KBM-7 (cell line): Measurements from ENCODE around the gene KREMEN2.
A peak's percentile ranks its signal among the peaks of the same experiment; 100 is the strongest.
"Not testable (repeated sequence)": the region's sequence is repeated elsewhere in the genome, so short reads cannot be mapped to it uniquely, and the experiment has no call there.

Source experiments
- DNase-seq: peaks from one replicate; pipeline ENCODE4 v3.0.0-alpha.2; 2015
- in situ Hi-C: fragments of 300-500 bp; cut with MboI; formaldehyde crosslinking; loops from 2 replicates; pipeline ENCODE4 v1.14.3; 2020; ENCODE audit warnings: low sequenced_read_pairs, low pct_unique_long_range_greater_than_20kb, mixed read lengths

The KREMEN2 gene, protein sequence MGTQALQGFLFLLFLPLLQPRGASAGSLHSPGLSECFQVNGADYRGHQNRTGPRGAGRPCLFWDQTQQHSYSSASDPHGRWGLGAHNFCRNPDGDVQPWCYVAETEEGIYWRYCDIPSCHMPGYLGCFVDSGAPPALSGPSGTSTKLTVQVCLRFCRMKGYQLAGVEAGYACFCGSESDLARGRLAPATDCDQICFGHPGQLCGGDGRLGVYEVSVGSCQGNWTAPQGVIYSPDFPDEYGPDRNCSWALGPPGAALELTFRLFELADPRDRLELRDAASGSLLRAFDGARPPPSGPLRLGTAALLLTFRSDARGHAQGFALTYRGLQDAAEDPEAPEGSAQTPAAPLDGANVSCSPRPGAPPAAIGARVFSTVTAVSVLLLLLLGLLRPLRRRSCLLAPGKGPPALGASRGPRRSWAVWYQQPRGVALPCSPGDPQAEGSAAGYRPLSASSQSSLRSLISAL

GRCh38 chr16:2963723-2964474 is at the start of gene KREMEN2:
Gene KREMEN2, plus strand, starts transcription at chr16:2964275. Its CDS starts 246 bp downstream, at chr16:2964521.
- in situ Hi-C loops = no loop called here
- DNase-seq = peak; percentile 86

- in situ Hi-C loops = no loop called here
- no peak for DNase-seq
Observed at GRCh38 chr16:2915196-2915929, 48.7 kb upstream of the KREMEN2 start.

GRCh38 chr16:2919511-2920255 is 44.4 kb upstream of the KREMEN2 start:
- peak; percentile 86 for DNase-seq

DNA sequence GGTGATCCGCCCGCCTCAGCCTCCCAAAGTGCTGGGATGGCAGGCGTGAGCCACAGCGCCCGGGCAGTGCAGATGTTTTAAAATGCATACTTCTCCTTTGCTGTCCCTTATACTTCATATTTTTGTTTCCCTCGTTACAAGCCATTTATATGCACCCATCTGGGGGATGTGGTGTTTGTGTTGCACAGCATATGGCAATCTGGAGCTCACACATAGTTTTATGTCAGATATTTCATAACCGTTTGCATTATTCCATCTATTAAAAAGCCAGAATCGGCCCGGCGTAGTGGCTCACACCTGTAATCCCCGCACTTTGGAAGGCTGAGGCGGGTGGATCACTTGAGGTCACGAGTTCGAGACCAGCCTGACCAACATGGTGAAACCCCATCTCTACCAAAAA is 40.6 kb upstream of the KREMEN2 start:
- no peak for DNase-seq
- in situ Hi-C loops = no loop called here

More at GRCh38 chr16:2919511-2920255, 44.4 kb upstream of the KREMEN2 start:
- in situ Hi-C loops = no loop called here

DNA sequence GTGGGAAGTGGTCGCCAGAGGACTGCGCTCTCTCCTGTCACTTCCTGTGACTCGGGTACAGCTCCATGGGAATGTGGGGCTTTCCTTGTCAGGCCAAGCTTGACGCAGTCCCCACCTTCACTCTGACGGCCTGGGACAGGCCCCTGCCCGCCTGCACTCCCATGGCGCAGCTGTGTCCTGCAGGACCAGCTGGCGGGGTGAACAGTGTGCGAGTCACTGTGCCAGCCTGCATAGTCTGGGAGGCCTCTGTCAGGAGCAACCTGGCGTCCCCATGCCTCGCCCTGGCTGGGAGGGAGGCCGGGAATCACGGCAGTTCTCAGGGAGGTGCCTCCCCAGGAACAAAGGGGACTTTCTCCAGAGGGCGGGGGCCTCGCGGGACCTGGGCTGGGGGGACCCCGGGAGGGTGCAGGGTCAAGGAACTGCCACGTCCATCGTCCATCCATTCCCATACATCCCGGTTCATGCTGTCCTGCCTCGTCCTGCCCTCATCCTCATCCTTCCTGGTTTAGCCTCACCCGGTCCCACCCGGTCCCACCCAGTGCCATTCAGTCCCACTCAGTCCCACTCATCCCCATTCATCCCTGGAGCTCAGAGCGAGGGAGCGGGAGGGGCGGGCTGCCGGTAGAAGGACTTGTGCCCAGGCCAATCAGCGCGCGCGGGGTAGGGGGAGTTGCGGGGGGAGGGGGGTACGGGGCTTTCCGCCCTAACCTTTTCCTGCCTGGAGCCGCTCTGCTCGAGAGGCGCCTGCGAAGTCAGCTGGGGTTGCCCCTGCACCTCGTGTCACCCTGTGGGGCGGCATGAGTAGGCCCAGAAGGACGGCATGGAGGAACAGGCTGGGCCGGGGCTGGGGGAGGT is 38.9 kb upstream of the KREMEN2 start:
- in situ Hi-C loops = no loop called here
- DNase-seq = no peak

GRCh38 chr16:2925951-2926649 is 38.0 kb upstream of the KREMEN2 start:
- in situ Hi-C loops = no loop called here
- DNase-seq = no peak

GRCh38 chr16:2926650-2926999 is 37.5 kb upstream of the KREMEN2 start:
- DNase-seq = no peak
- in situ Hi-C loops = no loop called here

- in situ Hi-C loops = no loop called here
- peak; percentile 93 for DNase-seq
Observed at GRCh38 chr16:2927010-2927646, 36.9 kb upstream of the KREMEN2 start.

GRCh38 chr16:2928151-2928550 is 35.9 kb upstream of the KREMEN2 start:
- in situ Hi-C loops, DNase-seq: not testable (repeated sequence)

GRCh38 chr16:2928796-2929195 is 35.3 kb upstream of the KREMEN2 start:
- in situ Hi-C loops = no loop called here
- no peak for DNase-seq

DNA sequence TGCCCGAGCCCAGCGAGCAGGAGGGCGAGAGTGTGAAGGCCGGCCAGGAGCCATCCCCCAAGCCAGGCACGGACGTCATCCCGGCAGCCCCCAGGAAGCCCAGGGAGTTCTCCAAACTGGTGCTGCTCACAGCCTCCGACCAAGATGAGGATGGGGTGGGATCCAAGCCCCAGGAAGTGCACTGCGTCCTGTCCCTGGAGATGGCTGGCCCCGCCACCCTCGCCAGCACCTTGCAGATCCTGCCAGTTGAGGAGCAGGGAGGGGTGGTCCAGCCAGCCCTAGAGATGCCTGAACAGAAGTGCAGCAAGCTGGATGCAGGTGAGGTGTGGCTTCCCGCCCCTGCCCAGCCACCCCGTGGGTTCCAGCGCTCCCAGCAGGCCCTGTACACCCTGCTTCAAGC is 34.4 kb upstream of the KREMEN2 start:
- in situ Hi-C loops = no loop called here
- no peak for DNase-seq

- DNase-seq = no peak
- in situ Hi-C loops = no loop called here
Observed at GRCh38 chr16:2930236-2930635, 33.8 kb upstream of the KREMEN2 start.

GRCh38 chr16:2931231-2931914 is 32.7 kb upstream of the KREMEN2 start:
- DNase-seq, in situ Hi-C loops: not testable (repeated sequence)

- DNase-seq = no peak
- in situ Hi-C loops = no loop called here
Observed at GRCh38 chr16:2933136-2933535, 30.9 kb upstream of the KREMEN2 start.

DNA sequence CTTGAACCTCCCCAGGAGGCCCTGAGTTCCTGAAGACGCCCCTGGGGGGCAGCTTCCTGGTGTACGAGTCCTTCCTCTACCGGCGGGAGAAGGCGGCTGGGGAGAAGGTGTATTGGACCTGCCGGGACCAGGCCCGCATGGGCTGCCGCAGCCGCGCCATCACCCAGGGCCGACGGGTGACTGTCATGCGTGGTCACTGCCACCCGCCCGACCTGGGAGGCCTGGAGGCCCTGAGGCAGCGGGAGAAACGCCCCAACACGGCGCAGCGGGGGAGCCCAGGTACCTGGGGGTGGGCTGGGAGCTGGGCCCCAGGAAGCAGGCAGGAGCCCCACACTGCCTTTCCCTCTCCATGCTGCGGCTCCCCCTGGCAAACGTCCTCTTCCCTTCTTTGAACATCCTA is 30.4 kb upstream of the KREMEN2 start:
- DNase-seq = no peak
- in situ Hi-C loops = no loop called here

DNA sequence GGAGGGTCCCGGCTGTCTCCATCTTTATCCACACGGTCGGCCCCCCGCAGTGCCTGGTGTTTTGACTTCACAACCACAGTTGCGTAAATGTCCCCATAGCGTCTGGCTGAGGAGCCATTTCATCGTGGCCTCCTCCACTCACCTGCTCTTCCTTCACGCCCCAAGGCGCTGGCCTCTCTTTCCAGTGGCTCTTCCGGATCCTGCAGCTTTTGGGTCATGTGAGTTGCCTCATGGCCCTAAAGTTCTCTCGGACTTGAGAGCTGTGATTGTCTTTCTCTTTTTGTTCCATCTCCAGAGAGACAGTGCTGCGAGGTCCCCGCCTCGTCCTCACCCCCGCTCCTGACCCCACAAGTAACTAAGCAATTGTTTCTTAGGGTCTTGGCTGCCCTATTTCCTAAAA is 29.6 kb upstream of the KREMEN2 start:
- in situ Hi-C loops = no loop called here
- no peak for DNase-seq
